GM12891 (cell line): ENCODE measurements around the gene CA12.

ENCODE experiments used
- DNase-seq: peaks from one replicate; pipeline ENCODE4 v3.0.0; 2011; ENCODE audit warnings: low spot score; ENCODE audit not compliant: insufficient read length
- FAIRE-seq: peaks from 2 replicates; lab custom pipeline; 2011; peaks lifted over from hg19 to GRCh38; lab: Jason Lieb, UNC
- PAX5 ChIP-seq: IDR thresholded peaks from 2 replicates; pipeline ENCODE4 v1.6.1; 2011; ENCODE audit warnings: low read length, moderate library complexity, mild to moderate bottlenecking; ENCODE audit not compliant: insufficient read depth, severe bottlenecking
- POLR2A ChIP-seq: IDR thresholded peaks from 2 replicates; pipeline ENCODE4 v1.6.1; 2011; ENCODE audit warnings: low read depth, low read length, control low read depth
- POLR2AphosphoS5 ChIP-seq: IDR thresholded peaks from 2 replicates; pipeline ENCODE4 v1.6.1; 2011; ENCODE audit warnings: low read depth, low read length, control low read depth
- POU2F2 ChIP-seq: IDR thresholded peaks from 2 replicates; pipeline ENCODE4 v1.6.1; 2011; ENCODE audit warnings: low read depth, mild to moderate bottlenecking, control low read depth, low read length, moderate library complexity
- SPI1 ChIP-seq: IDR thresholded peaks from 2 replicates; pipeline ENCODE4 v1.6.1; 2011; ENCODE audit warnings: low read depth, low read length, control low read depth
- TAF1 ChIP-seq: IDR thresholded peaks from 2 replicates; pipeline ENCODE4 v1.6.1; 2011; ENCODE audit warnings: low read depth, low read length, control low read depth

Gene CA12

GRCh38 chr15:63305260-63305659, 76.4 kb downstream of the CA12 start:
- DNase-seq (no peak), FAIRE-seq (no peak)
- TF ChIP-seq PAX5 = no peak
- no peak for TF ChIP-seq POU2F2
- TF ChIP-seq POLR2AphosphoS5 = no peak
- no peak for TF ChIP-seq POLR2A
- TF ChIP-seq SPI1 = no peak
- no peak for TF ChIP-seq TAF1

GRCh38 chr15:63301088-63301487, 80.6 kb downstream of the CA12 start:
- DNase-seq (no peak), FAIRE-seq (no peak)
- TF ChIP-seq POLR2AphosphoS5 (no peak), POU2F2 (no peak), SPI1 (no peak), TAF1 (no peak), POLR2A (no peak), PAX5 (no peak)

- no peak for TF ChIP-seq POLR2AphosphoS5
- no peak for TF ChIP-seq SPI1
- no peak for TF ChIP-seq POU2F2
- TF ChIP-seq TAF1 = no peak
- TF ChIP-seq PAX5 = no peak
- FAIRE-seq (no peak), DNase-seq (no peak)
Measured at GRCh38 chr15:63299943-63300575, 81.6 kb downstream of the CA12 start.

GRCh38 chr15:63296195-63296594, 85.5 kb downstream of the CA12 start:
- TF ChIP-seq PAX5 = no peak
- no peak for TF ChIP-seq POLR2AphosphoS5
- no peak for TF ChIP-seq TAF1
- no peak for TF ChIP-seq POU2F2
- no peak for TF ChIP-seq POLR2A
- TF ChIP-seq SPI1 = no peak
- FAIRE-seq (no peak), DNase-seq (no peak)

- FAIRE-seq (peak; percentile 40), DNase-seq (no peak)
- TF ChIP-seq POLR2AphosphoS5 (no peak), POU2F2 (no peak), TAF1 (no peak), PAX5 (no peak), SPI1 (no peak), POLR2A (no peak)
Measured at GRCh38 chr15:63295341-63295740, 86.3 kb downstream of the CA12 start.

GRCh38 chr15:63294359-63294758, 87.3 kb downstream of the CA12 start:
- DNase-seq = no peak
- FAIRE-seq = no peak
- TF ChIP-seq POLR2A (no peak), TAF1 (no peak), POLR2AphosphoS5 (no peak), PAX5 (no peak)

GRCh38 chr15:63292771-63293170, 88.9 kb downstream of the CA12 start:
- no peak for TF ChIP-seq PAX5
- TF ChIP-seq SPI1 = peak; percentile 78
- DNase-seq (no peak), FAIRE-seq (peak; percentile 66)

- FAIRE-seq = no peak
- no peak for DNase-seq
Measured at GRCh38 chr15:63292241-63292640, 89.4 kb downstream of the CA12 start.

GRCh38 chr15:63291507-63291906, 90.1 kb downstream of the CA12 start:
- TF ChIP-seq POLR2A (no peak), SPI1 (no peak), POLR2AphosphoS5 (no peak), POU2F2 (no peak), TAF1 (no peak)
- FAIRE-seq (no peak), DNase-seq (no peak)

More at GRCh38 chr15:63292241-63292640, 89.4 kb downstream of the CA12 start:
- TF ChIP-seq PAX5 (no peak), POU2F2 (no peak), SPI1 (no peak), POLR2AphosphoS5 (no peak), POLR2A (no peak), TAF1 (no peak)

GRCh38 chr15:63288778-63289378, 92.8 kb downstream of the CA12 start:
- FAIRE-seq (peak; percentile 51), DNase-seq (no peak)
- no peak for TF ChIP-seq POU2F2
- TF ChIP-seq TAF1 = no peak
- no peak for TF ChIP-seq SPI1
- TF ChIP-seq POLR2A = no peak
- no peak for TF ChIP-seq POLR2AphosphoS5
- TF ChIP-seq PAX5 = no peak

GRCh38 chr15:63288342-63288741, 93.3 kb downstream of the CA12 start:
- TF ChIP-seq TAF1 = no peak
- TF ChIP-seq POLR2A = no peak
- TF ChIP-seq POU2F2 = no peak
- TF ChIP-seq POLR2AphosphoS5 = no peak
- no peak for TF ChIP-seq PAX5
- no peak for DNase-seq
- no peak for FAIRE-seq
